Activated T-cell treated with anti-CD3 and anti-CD28 coated beads, Interleukin-2, amount 50 U/mL, for 1 hour (primary cell): ENCODE measurements around the gene LSP1.

Source experiments
- DNase-seq: peaks from one replicate; pipeline ENCODE4 v3.0.0-alpha.2; 2020

The LSP1 gene

GRCh38 chr11:1851468-1852180, 1.3 kb upstream of the LSP1 start:
- no peak for DNase-seq

- DNase-seq = no peak
These were observed 510 bp upstream of the LSP1 start for GRCh38 chr11:1852271-1852876.

GRCh38 chr11:1853376-1854131, 670 bp downstream of the LSP1 start:
- peak; percentile 43 for DNase-seq

DNA sequence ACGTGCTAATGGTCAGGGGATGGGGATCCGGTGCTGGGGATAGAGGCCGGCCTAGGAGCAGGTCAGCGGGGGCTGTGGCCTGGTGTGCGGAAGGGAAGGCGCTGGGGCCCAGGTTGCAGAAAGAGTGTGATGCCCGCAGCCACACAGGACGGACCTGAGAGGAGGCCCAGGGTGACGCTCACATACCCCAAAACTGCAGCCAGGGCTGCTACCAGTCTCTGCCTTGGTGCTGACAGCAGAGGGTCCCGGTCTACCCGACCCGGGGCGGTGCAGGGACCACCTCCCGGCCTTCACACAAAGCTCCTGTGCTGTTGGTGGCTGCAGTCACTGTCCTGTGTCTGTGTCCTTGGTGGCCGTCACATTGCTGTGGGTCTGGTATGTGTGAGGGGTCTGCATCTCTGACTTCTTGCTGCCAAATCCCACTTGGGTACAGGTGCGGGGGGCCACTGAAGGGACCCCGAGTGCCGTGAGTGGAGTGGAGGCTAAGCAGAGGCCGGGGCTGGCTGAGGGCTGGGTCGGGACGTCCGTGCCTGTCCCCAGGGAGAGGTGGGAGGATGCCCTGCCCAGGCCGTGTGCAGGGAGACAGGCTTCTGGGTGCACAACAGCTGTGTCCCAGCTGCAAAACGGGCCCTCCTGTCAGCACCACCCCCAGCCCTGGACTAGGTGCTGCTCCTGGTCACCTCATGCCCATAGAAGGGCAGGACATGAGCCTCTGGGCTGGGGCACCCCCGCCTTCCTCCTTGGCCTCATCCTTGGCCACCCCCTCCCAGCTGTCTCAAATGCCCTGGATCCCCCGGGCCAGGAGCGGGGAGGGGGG, 1.5 kb downstream of the LSP1 start:
- no peak for DNase-seq

- DNase-seq = no peak
These were observed 2.3 kb downstream of the LSP1 start for GRCh38 chr11:1854949-1855885.

GRCh38 chr11:1855886-1856265, 3.0 kb downstream of the LSP1 start:
- DNase-seq = no peak

DNA sequence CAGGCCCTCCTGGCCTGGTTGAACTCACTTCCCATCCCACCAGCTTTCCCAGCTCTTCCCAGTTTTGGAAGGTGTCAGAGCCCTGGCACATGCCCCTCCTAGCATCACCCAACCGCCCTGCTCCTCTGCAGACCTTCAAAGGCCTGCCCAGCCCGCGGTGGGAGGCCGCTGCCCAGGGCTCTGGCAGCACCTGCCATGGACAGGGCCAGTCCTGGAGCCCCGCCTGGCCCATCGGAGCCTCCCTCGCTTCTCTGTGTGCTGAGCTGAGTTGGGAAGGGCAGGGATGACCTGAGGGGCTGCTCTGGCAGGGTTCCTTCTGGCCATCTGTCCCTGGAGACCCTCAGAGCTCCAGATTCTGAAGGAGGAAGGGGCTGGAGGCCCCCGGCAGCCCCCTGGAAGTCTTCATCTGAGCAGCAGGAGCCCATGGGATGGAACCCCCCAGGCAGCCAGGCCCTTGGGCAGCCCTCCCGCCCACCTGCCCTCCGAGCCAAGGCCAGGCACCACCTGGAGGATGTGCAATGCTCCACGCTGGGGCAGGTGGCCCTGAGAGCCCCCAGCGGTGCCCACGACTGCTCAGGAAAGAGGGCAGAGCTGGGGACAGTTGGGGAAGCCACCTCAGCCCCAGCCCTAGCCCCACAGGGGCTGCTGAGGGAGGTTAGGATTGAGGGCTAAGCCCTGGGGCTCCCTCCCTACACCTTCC, 3.6 kb downstream of the LSP1 start:
- no peak for DNase-seq

GRCh38 chr11:1857064-1857463, 4.2 kb downstream of the LSP1 start:
- DNase-seq = no peak

DNA sequence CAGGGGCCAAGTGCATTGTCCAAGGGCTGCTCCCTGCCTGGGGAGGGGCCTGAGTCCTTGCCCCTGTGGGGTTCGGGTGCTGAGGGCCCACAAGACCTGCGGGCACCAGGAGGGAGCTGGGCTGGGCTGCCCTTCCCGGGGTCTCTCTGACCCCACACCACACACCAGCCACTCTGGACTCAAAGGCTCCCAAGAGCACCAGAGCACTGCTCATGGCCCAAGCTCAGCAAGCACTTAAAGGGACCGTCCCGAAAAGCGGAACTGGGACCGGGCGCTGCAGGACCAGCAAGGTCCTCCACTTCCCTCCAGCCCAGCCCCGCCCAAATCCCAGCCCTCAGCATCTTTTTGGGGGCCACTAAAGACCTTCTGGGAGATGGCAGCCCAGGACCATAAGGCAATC, 5.3 kb downstream of the LSP1 start:
- DNase-seq = no peak

DNA sequence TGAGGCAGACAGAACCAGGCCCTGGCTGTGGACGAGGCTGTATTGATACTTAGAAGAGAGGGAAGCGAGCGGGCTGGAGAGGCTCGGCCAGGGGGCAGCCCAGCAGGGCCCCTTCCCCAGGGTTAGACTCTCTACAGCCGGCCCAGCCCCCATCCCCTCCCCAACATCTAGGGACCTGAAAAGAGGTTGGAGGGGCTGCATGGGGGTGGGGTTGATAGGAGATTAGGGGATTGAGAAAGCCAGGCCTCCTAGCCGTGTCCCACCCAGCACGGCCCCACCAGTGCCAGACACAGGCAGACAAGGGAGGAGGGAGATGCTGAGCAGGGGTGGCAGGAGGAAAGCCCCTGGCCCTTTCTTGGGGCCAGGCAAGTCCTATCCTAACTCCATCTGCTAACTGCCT, 5.7 kb downstream of the LSP1 start:
- no peak for DNase-seq

DNA sequence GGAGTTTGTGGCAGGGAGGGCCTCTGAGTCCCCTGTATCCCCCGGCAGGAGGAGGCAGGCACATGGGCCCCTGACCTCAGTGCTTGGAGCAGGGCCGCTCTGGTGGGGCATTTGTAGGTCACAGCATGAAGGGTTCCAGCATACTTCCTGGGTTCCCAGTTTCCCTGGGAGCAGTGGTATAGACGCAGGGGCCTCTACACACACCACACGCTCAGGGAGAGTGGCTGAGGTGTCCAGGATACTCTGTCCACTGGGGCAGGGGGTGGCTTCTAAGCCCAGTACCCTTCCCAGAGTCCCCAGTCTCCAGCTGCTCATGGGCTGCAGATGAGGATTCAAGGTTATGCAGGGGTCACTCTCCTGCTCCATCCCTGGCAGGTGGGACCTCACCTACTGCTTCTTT, 6.1 kb downstream of the LSP1 start:
- no peak for DNase-seq

DNA sequence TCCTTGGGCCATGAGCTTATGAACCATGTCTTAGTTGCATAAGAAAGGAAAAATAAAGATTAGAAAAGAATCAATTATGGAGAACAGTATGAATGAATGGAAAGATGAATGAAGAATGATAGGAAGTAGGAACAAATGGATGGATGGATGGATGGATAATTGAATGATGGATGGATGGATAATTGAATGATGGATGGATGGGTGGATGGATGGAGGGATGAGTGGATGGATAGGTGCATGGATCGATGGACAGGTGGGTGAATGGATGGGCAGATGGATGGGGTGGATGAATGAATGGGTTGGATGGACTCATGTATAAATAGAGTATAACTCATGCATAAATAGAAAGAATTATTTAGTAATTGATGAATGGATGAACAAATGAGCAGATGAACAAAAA, 7.2 kb downstream of the LSP1 start:
- no peak for DNase-seq

- DNase-seq = no peak
These were observed 8.8 kb downstream of the LSP1 start for GRCh38 chr11:1861435-1862411.

DNA sequence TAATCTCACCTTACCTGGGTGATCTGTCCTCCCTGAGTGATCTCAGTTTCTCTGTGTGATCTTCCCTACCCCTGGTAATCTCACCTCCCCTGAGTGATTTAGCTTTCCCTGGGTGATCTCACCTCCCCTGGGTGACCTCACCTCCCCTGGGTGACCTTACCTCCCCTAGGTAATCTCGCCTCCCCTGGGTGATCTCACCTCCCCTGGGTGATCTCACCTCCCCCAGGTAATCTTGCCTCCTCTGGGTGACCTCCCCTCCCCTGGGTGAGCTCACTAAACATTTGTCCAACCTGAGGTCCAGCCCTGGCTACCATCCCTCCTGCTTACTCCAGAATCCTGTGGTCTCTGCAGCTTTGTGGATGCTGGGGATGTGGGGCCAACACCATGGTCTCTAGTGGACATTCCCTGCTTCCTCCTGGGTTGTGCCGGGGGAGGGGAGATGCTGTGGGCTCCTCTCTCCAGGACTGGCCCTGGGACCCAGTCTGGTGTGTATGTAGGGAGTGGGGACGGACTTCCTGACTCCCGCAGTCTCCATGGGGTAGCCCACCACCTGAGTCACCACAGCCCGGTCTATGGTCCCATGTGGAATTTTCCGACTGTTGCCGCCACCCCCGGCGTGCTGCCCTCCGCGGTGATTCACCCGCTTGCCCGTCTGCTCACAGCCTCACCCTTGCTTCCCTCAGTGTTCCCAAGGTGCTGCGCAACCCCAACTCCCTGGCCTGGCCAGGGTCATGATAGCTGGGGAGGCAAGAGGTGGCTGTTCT, 9.9 kb downstream of the LSP1 start:
- no peak for DNase-seq

GRCh38 chr11:1863352-1864216, 10.7 kb downstream of the LSP1 start:
- no peak for DNase-seq

DNA sequence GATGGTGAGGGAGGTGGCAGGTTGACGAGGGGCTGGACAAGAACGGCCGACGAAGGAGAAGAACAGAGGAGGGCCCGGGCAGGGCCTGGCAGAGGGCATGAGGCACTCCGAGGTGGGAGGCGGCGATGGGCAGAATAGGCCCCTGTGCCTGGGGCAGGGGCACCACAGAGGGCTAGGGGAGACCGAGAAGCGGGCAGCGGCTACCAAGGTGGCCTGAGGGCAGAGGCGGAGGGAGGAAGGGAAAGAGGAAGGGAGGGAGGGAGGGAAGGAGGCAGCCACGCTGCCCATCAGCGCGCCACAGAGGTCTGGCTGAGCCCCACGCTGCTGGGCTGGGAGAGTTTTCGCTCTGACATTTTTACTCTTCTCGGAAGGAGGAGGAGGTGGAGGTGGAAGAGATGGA, 11.3 kb downstream of the LSP1 start:
- no peak for DNase-seq

GRCh38 chr11:1864831-1865665, 12.2 kb downstream of the LSP1 start:
- no peak for DNase-seq

- no peak for DNase-seq
These were observed 13.3 kb downstream of the LSP1 start for GRCh38 chr11:1866226-1866625.
